ENCODE measurements around the gene OST4.

DNA sequence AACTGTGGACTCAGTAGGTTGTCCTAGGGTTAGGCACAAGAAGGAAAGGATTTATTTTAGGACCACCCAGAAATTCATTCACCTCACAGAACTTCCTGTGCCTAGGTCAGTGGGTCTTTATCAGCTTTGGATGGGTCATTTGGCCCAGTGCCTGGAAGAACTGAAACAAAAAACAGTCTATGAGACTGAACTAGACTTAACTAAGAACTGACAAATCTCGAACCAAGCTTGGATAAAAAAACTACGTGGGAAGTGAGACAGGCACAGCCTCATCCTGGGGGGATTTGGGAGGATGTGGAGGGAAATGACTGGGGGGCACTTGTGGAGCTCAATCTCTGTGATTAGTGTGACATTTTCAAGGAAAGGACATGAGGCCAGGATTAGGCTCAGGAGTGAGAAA is 2.3 kb upstream of the OST4 start:
- no peak for TF ChIP-seq EP300 (IDR thresholded peaks at IDR 0.05)
- TF ChIP-seq, protein P1, sequence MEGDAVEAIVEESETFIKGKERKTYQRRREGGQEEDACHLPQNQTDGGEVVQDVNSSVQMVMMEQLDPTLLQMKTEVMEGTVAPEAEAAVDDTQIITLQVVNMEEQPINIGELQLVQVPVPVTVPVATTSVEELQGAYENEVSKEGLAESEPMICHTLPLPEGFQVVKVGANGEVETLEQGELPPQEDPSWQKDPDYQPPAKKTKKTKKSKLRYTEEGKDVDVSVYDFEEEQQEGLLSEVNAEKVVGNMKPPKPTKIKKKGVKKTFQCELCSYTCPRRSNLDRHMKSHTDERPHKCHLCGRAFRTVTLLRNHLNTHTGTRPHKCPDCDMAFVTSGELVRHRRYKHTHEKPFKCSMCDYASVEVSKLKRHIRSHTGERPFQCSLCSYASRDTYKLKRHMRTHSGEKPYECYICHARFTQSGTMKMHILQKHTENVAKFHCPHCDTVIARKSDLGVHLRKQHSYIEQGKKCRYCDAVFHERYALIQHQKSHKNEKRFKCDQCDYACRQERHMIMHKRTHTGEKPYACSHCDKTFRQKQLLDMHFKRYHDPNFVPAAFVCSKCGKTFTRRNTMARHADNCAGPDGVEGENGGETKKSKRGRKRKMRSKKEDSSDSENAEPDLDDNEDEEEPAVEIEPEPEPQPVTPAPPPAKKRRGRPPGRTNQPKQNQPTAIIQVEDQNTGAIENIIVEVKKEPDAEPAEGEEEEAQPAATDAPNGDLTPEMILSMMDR (IDR thresholded peaks at IDR 0.05) = no peak
- TF ChIP-seq POLR2A (IDR thresholded peaks at IDR 0.05) = no peak
- no peak for TF ChIP-seq POLR2AphosphoS5 (IDR thresholded peaks at IDR 0.05)

All from sigmoid colon (tissue), 4 donors.